HepG2 (cell line): ENCODE measurements around the gene F8. TPM values are rescaled to one million over a fixed set of nuclear protein-coding genes. Genes with fewer than 3 reads are reported as not detected.

Experiments
- ATAC-seq: fragments of 200-7000 bp; cut with Tn5 transposase; 3 replicates; pipeline ENCODE4 v1.9.1; 2020; ENCODE audit warnings: mild to moderate bottlenecking, moderate library complexity
- BruUV-seq: library from RNA; stranded (reverse); fragments of 400-500 nt; replicated peaks from 2 replicates; lab custom pipeline; 2021; lab: Mats Ljungman, UMichigan
- CTCF ChIA-PET: fragments of 300-600 bp; formaldehyde crosslinking; extraction: SDS; loops from one replicate; lab custom pipeline; 2021; ENCODE audit warnings: low total read pairs, inconsistent platforms, low intra/inter-chr PET ratio; lab: Yijun Ruan, JAX
- POLR2A ChIA-PET: fragments of 350-600 bp; sonication (Branson Sonifier 250); formaldehyde crosslinking; loops from one replicate; lab custom pipeline; 2020; ENCODE audit warnings: antibody characterized with exemption, inconsistent platforms; lab: Yijun Ruan, JAX
- DNase-seq: peaks from one replicate; pipeline ENCODE4 v3.0.0-alpha.2; 2015; ENCODE audit warnings: low spot score
- FAIRE-seq: peaks from 3 replicates; lab custom pipeline; 2011; peaks lifted over from hg19 to GRCh38; lab: Jason Lieb, UNC
- H2AFZ ChIP-seq: one replicate; pipeline ENCODE4 v1.6.1; 2011; ENCODE audit warnings: low read length, inconsistent platforms
- H3K27ac ChIP-seq: fragments of 300-600 bp; 3 replicates; pipeline ENCODE4 v1.8.0; 2011; ENCODE audit warnings: mixed run types, mild to moderate bottlenecking, mixed read lengths, low read length, inconsistent platforms; ENCODE audit not compliant: insufficient read depth; ENCODE audit errors: extremely low read length
- H3K27me3 ChIP-seq, 2 experiments: fragments of 200-600 bp in 1 of 2; 2 replicates in 1 of 2; 3 replicates in 1 of 2; pipeline versions ENCODE4 v1.6.0 to v1.8.0; 2011; ENCODE audit warnings: low read length in 2 of 2, mild to moderate bottlenecking in 2 of 2, moderate library complexity in 2 of 2, inconsistent platforms in 1 of 2; ENCODE audit not compliant: insufficient read depth in 2 of 2, control insufficient read depth in 1 of 2
- H3K36me3 ChIP-seq, 2 experiments: fragments of 200-600 bp in 1 of 2; replicated peaks in 1 of 2; 2 replicates in 1 of 2; 3 replicates in 1 of 2; pipeline versions ENCODE4 v1.5.1 to v1.8.0; 2011; ENCODE audit warnings: low read length in 2 of 2, inconsistent platforms in 1 of 2; ENCODE audit not compliant: insufficient read depth in 2 of 2, control insufficient read depth in 1 of 2
- H3K4me1 ChIP-seq: 2 replicates; pipeline ENCODE4 v1.5.1; 2012; ENCODE audit warnings: low read length, inconsistent platforms; ENCODE audit not compliant: insufficient read depth
- H3K4me2 ChIP-seq: 2 replicates; pipeline ENCODE4 v1.6.0; 2011; ENCODE audit warnings: low read depth, low read length, inconsistent platforms
- H3K4me3 ChIP-seq, 3 experiments: fragments of 200-600 bp in 1 of 3; sonication (generic), shearing (Covaris generic) in 1 of 3; replicated peaks in 1 of 3; 2 replicates each; pipeline ENCODE4 v1.5.1; 2011 to 2016; ENCODE audit warnings: low read length in 3 of 3, inconsistent platforms in 2 of 3, low read depth in 2 of 3, mild to moderate bottlenecking in 2 of 3, control low read depth in 1 of 3, mixed read lengths in 1 of 3; ENCODE audit not compliant: insufficient read depth in 1 of 3
- H3K79me2 ChIP-seq: one replicate; pipeline ENCODE4 v1.6.1; 2011; ENCODE audit warnings: low read length, inconsistent platforms; ENCODE audit not compliant: insufficient read depth
- H3K9ac ChIP-seq: 2 replicates; pipeline ENCODE4 v1.6.0; 2011; ENCODE audit warnings: mild to moderate bottlenecking, low read depth, low read length, inconsistent platforms; ENCODE audit not compliant: insufficient read depth
- H3K9me3 ChIP-seq: 2 replicates; pipeline ENCODE4 v1.5.1; 2012; ENCODE audit warnings: mild to moderate bottlenecking, low read length
- H4K20me1 ChIP-seq: 2 replicates; pipeline ENCODE4 v1.6.0; 2011; ENCODE audit warnings: inconsistent platforms, mild to moderate bottlenecking, low read length, moderate library complexity; ENCODE audit not compliant: insufficient read depth
- CBX5 ChIP-seq: sonication (generic); formaldehyde crosslinking; IDR thresholded peaks from 2 replicates; pipeline ENCODE4 v1.4.0; 2020; ENCODE audit warnings: missing genetic modification reagents, borderline replicate concordance
- GATAD2A ChIP-seq: IDR thresholded peaks from 2 replicates; pipeline ENCODE4 v1.6.1; 2016
- NCOA5 ChIP-seq: sonication (generic); formaldehyde crosslinking; IDR thresholded peaks from 2 replicates; pipeline ENCODE4 v1.4.0; 2020; ENCODE audit warnings: missing genetic modification reagents
- NFKB2 ChIP-seq: sonication (generic); formaldehyde crosslinking; IDR thresholded peaks from 2 replicates; pipeline ENCODE4 v1.4.0; 2020; ENCODE audit warnings: missing genetic modification reagents, borderline replicate concordance
- UBTF ChIP-seq: sonication (generic); formaldehyde crosslinking; IDR thresholded peaks from 2 replicates; pipeline ENCODE4 v1.4.0; 2020; ENCODE audit warnings: mild to moderate bottlenecking, missing genetic modification reagents
- YEATS2 ChIP-seq: sonication (generic); formaldehyde crosslinking; IDR thresholded peaks from 2 replicates; pipeline ENCODE4 v1.4.0; 2020; ENCODE audit warnings: missing genetic modification reagents, borderline replicate concordance
- ZNF383 ChIP-seq: sonication (generic); formaldehyde crosslinking; IDR thresholded peaks from 2 replicates; pipeline ENCODE4 v1.4.0; 2020; ENCODE audit warnings: missing genetic modification reagents, mild to moderate bottlenecking, borderline replicate concordance
- ZNF564 ChIP-seq: sonication (generic); formaldehyde crosslinking; IDR thresholded peaks from 2 replicates; pipeline ENCODE4 v1.8.1; 2023; ENCODE audit warnings: mild to moderate bottlenecking, missing genetic modification reagents
- ZNF776 ChIP-seq: sonication (generic); formaldehyde crosslinking; IDR thresholded peaks from 2 replicates; pipeline ENCODE4 v1.4.0; 2020; ENCODE audit warnings: mild to moderate bottlenecking, missing genetic modification reagents
- WGBS: methylation state at CpG from one replicate; pipeline ENCODE4 v1.1.6; 2017; ENCODE audit warnings: low lambda C conversion rate; 5-methylcytosine and 5-hydroxymethylcytosine counted together
- in situ Hi-C: cut with HindIII; loops from 2 replicates; pipeline ENCODE4 v1.10.0; 2017; ENCODE audit warnings: low pct_unique_long_range_greater_than_20kb; ENCODE audit not compliant: extremely low pct_ligation_motif_present
- intact Hi-C: fragments of 100-400 bp; cut with micrococcal nuclease; formaldehyde crosslinking; loops from one replicate; pipeline ENCODE4 v1.10.0; 2022; ENCODE audit not compliant: unreplicated experiment
- polyA plus RNA-seq, 8 experiments: library from polyadenylated mRNA; depleted of rRNA in 3 of 8; stranded (reverse) in 7 of 8; unstranded in 1 of 8; fragments of >200 nt; fragmentation: Illumina TruSeq in 4 of 8; extraction: Trizol in 4 of 8; gene quantifications; 2 replicates each; pipeline versions ENCODE4 v1.2.1 to v1.2.3, GENCODE V29; 2011 to 2016; ENCODE audit warnings: low read depth in 4 of 8, missing spikeins in 1 of 8, mixed read lengths in 1 of 8; ENCODE audit not compliant: insufficient read depth in 1 of 8
- total RNA-seq, 5 experiments: library from RNA; depleted of rRNA; stranded (reverse); fragments of >200 nt; fragmentation: Illumina TruSeq; extraction: Trizol; gene quantifications; 2 replicates each; pipeline ENCODE4 v1.2.3, GENCODE V29; 2016; ENCODE audit warnings: low read depth in 1 of 5

Gene F8
- total and polyA plus RNA-seq, 2 of the 13 experiments (the other 11 are each of a cell fraction or from before 2014, with no cell fraction given), result 0.29 to 0.61 TPM

GRCh38 chrX:154833746-154834274 lies 188.7 kb downstream of the F8 start:
- Histone ChIP-seq H4K20me1 (no peaks in the 10 kb centered on the region), H3K27ac (no peak overlapping the region), H3K9ac (no peak overlapping the region), H3K36me3 (no peaks in the 10 kb centered on the region), H3K79me2 (no peaks in the 10 kb centered on the region), H3K4me2 (no peak overlapping the region), H2AFZ (no peak overlapping the region), H3K4me3 (no peak overlapping the region), H3K9me3 (no peaks in the 10 kb centered on the region), H3K4me1 (no peaks in the 10 kb centered on the region), H3K27me3 (no peaks in the 10 kb centered on the region)
- FAIRE-seq (no peak), ATAC-seq (no peak), DNase-seq (no peak)
- no TSS peak for BruUV-seq
- ChIA-PET POLR2A (no interaction called here), CTCF (no interaction called here)
- 71% methylated on average over 1 of the region's 3 CpGs for WGBS
- TF ChIP-seq CBX5 (CRISPR knock-in tag) (no peak), NCOA5 (CRISPR knock-in tag) (no peak), NFKB2 (CRISPR knock-in tag) (no peak), UBTF (CRISPR knock-in tag) (no peak), ZNF383 (CRISPR knock-in tag) (no peak), GATAD2A (CRISPR knock-in tag) (no peak), ZNF564 (CRISPR knock-in tag) (no peak), ZNF776 (CRISPR knock-in tag) (no peak), YEATS2 (no peak)
- in situ Hi-C loops (loop anchor here (25.0 kb wide), 1 partner anchor 247 kb away; the partner anchor contains the start of gene CTAG1A), intact Hi-C loops (no loop called here)
